Activated naive CD4-positive, alpha-beta T cell treated with anti-CD3 and anti-CD28 coated beads, Interleukin-2, amount 10 ng/mL, durations not matched to agents 7 days and 5 days (primary cell): ENCODE data around the gene AKT3.

Experiments used
- CTCF ChIA-PET: fragments of 350-600 bp; sonication (Branson Sonifier 250); formaldehyde crosslinking; loops from one replicate; lab custom pipeline; 2021; ENCODE audit warnings: antibody characterized with exemption; lab: Charles Lee
- DNase-seq: peaks from one replicate; pipeline ENCODE4 v3.0.0-alpha.2; 2020
- H3K27ac Mint-ChIP-seq: one replicate; pipeline ENCODE4 v1.8.0; 2021; ENCODE audit warnings: mild to moderate bottlenecking, moderate library complexity, mixed read lengths
- H3K27me3 Mint-ChIP-seq: one replicate; pipeline ENCODE4 v1.8.0; 2021; ENCODE audit warnings: mild to moderate bottlenecking, mixed read lengths
- H3K36me3 Mint-ChIP-seq: one replicate; pipeline ENCODE4 v1.8.0; 2021; ENCODE audit warnings: mixed read lengths
- H3K4me1 Mint-ChIP-seq: one replicate; pipeline ENCODE4 v1.8.0; 2021; ENCODE audit warnings: mixed read lengths
- H3K4me3 Mint-ChIP-seq: one replicate; pipeline ENCODE4 v1.8.0; 2021; ENCODE audit warnings: mild to moderate bottlenecking, moderate library complexity, mixed read lengths
- H3K9me3 Mint-ChIP-seq: one replicate; pipeline ENCODE4 v1.8.0; 2021; ENCODE audit warnings: mixed read lengths

Gene AKT3

GRCh38 chr1:243507672-243508302, 342.3 kb downstream of the AKT3 start:
- H3K4me3 Mint-ChIP-seq = no peak overlapping the region
- peaks cover 7% of the 10 kb centered on the region for H3K36me3 Mint-ChIP-seq
- no peak overlapping the region for H3K27ac Mint-ChIP-seq
- H3K9me3 Mint-ChIP-seq = no peaks in the 10 kb centered on the region
- DNase-seq = no peak
- CTCF ChIA-PET = no interaction called here
- peaks cover 19% of the 10 kb centered on the region for H3K4me1 Mint-ChIP-seq
- H3K27me3 Mint-ChIP-seq = no peaks in the 10 kb centered on the region

DNA sequence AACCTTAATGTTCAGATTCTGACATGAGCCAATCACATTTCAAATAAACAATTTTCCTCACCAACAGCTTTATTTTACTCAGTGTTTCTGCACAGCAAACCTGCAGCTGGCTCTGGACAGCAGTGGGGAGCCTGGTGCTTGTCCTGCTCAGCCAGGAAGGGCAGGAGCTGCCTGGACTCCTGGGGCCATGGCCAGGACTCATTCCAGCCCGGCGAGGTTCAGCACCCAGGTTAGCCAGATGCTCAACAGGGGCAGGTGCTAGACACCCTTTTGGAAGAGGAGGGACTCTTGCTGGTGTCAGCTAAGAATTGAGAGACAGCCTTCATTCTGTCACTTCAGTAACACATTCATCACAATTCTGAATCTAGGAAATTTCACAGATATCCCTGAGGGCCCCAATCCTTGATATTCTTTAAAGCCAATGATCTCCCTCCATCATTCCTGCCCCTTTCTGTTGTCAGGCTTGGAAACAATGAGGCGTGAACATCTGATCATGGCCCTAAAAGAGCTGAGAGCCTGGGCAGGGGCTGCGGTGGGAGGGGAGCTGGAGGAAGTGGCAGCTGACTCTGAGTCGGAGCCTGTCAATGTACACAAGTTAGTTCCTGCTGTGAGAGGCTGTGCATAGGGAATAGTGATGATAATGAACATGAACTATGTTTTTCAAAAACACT, 342.9 kb downstream of the AKT3 start:
- H3K4me3 Mint-ChIP-seq = no peak overlapping the region
- no peaks in the 10 kb centered on the region for H3K9me3 Mint-ChIP-seq
- DNase-seq = no peak
- peaks cover 19% of the 10 kb centered on the region for H3K4me1 Mint-ChIP-seq
- H3K27ac Mint-ChIP-seq = no peak overlapping the region
- CTCF ChIA-PET = no interaction called here
- H3K27me3 Mint-ChIP-seq = no peaks in the 10 kb centered on the region
- H3K36me3 Mint-ChIP-seq = peaks cover 12% of the 10 kb centered on the region

GRCh38 chr1:243505986-243506689, 343.9 kb downstream of the AKT3 start:
- peaks cover 19% of the 10 kb centered on the region for H3K4me1 Mint-ChIP-seq
- H3K27ac Mint-ChIP-seq = no peak overlapping the region
- no peak for DNase-seq
- no peaks in the 10 kb centered on the region for H3K9me3 Mint-ChIP-seq
- H3K36me3 Mint-ChIP-seq = peaks cover 8% of the 10 kb centered on the region
- H3K27me3 Mint-ChIP-seq = no peaks in the 10 kb centered on the region
- no peak overlapping the region for H3K4me3 Mint-ChIP-seq
- CTCF ChIA-PET = no interaction called here

GRCh38 chr1:243503155-243503554, 346.9 kb downstream of the AKT3 start:
- Mint-ChIP-seq H3K27ac (no peak overlapping the region), H3K27me3 (no peaks in the 10 kb centered on the region), H3K9me3 (no peaks in the 10 kb centered on the region)

GRCh38 chr1:243501002-243501401, 349.0 kb downstream of the AKT3 start:
- H3K36me3 Mint-ChIP-seq = peaks cover 14% of the 10 kb centered on the region
- no peak for DNase-seq
- no peaks in the 10 kb centered on the region for H3K9me3 Mint-ChIP-seq
- H3K27ac Mint-ChIP-seq = no peak overlapping the region
- CTCF ChIA-PET = interaction anchor here (1.0 kb wide), 1 partner anchor 77 kb away, joined by 3 read pairs; no protein-coding TSS in a partner anchor
- no peak overlapping the region for H3K4me3 Mint-ChIP-seq
- H3K27me3 Mint-ChIP-seq = no peaks in the 10 kb centered on the region
- H3K4me1 Mint-ChIP-seq = no peaks in the 10 kb centered on the region

More at GRCh38 chr1:243503155-243503554, 346.9 kb downstream of the AKT3 start:
- H3K4me1 Mint-ChIP-seq = peaks cover 7% of the 10 kb centered on the region
- H3K36me3 Mint-ChIP-seq = peaks cover 8% of the 10 kb centered on the region
- no peak for DNase-seq
- H3K4me3 Mint-ChIP-seq = no peak overlapping the region
- CTCF ChIA-PET = no interaction called here

DNA sequence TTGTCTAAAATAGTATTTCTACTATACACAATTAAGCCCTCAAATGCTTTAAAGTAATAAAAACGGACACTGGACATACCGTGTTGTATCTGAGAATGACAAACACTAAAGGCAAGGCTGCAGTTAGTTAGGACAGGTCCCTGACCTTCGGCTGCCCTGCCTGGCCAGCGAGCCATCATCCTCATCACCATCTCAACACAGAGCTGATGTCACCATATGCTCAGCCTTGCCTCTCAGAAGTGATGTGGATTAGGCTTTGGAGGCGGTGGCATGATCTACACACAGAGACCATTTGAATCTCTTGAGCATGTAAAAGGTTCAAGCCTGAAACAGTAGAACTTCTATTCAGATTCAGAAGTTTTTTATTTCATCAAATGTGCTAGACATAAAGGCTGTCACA, 349.5 kb downstream of the AKT3 start:
- no peaks in the 10 kb centered on the region for H3K27me3 Mint-ChIP-seq
- peaks cover 14% of the 10 kb centered on the region for H3K36me3 Mint-ChIP-seq
- CTCF ChIA-PET = interaction anchor here (1.0 kb wide), 1 partner anchor 78 kb away, joined by 3 read pairs; no protein-coding TSS in a partner anchor
- no peak overlapping the region for H3K27ac Mint-ChIP-seq
- H3K4me1 Mint-ChIP-seq = no peaks in the 10 kb centered on the region
- no peak overlapping the region for H3K4me3 Mint-ChIP-seq
- H3K9me3 Mint-ChIP-seq = no peaks in the 10 kb centered on the region
- DNase-seq = no peak

- CTCF ChIA-PET = interaction anchor here (1.0 kb wide), 1 partner anchor 452 kb away, joined by 3 read pairs; no protein-coding TSS in a partner anchor
- DNase-seq = no peak
- no peaks in the 10 kb centered on the region for H3K4me1 Mint-ChIP-seq
- peaks cover 10% of the 10 kb centered on the region for H3K36me3 Mint-ChIP-seq
- no peak overlapping the region for H3K27ac Mint-ChIP-seq
- no peak overlapping the region for H3K4me3 Mint-ChIP-seq
- H3K9me3 Mint-ChIP-seq = no peaks in the 10 kb centered on the region
- no peaks in the 10 kb centered on the region for H3K27me3 Mint-ChIP-seq
Observed at GRCh38 chr1:243499711-243500110, 350.3 kb downstream of the AKT3 start.

DNA sequence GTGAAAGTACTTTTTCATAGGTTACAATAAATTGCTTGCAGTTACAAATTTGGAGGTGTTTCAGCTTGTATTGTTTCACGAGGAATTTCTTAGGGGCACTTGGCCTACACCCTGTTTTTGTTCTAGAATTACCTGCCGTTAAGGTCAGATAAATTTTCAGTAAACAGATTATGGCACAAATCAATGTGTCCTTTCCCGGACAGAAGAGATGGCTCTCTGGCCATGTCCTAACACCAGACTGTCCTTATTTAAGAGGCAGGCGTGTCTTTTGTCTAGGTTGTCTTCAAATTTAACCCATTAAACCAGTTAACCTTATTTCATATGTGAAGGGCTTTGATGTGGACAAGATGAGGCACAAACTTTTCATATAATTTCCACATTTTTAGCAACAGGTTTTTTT, 350.8 kb downstream of the AKT3 start:
- Mint-ChIP-seq H3K4me1 (no peaks in the 10 kb centered on the region), H3K4me3 (no peak overlapping the region), H3K9me3 (no peaks in the 10 kb centered on the region), H3K36me3 (peaks cover 10% of the 10 kb centered on the region), H3K27ac (no peak overlapping the region), H3K27me3 (no peaks in the 10 kb centered on the region)
- DNase-seq = no peak
- CTCF ChIA-PET = interaction anchor here (1.0 kb wide), 1 partner anchor 452 kb away, joined by 3 read pairs; no protein-coding TSS in a partner anchor

GRCh38 chr1:243497939-243498681, 351.9 kb downstream of the AKT3 start:
- no peak overlapping the region for H3K27ac Mint-ChIP-seq
- no peaks in the 10 kb centered on the region for H3K9me3 Mint-ChIP-seq
- peaks cover 10% of the 10 kb centered on the region for H3K36me3 Mint-ChIP-seq
- DNase-seq = no peak
- H3K4me1 Mint-ChIP-seq = no peaks in the 10 kb centered on the region
- H3K4me3 Mint-ChIP-seq = no peak overlapping the region
- CTCF ChIA-PET = no interaction called here
- no peaks in the 10 kb centered on the region for H3K27me3 Mint-ChIP-seq

- no peak for DNase-seq
- CTCF ChIA-PET = no interaction called here
- H3K27ac Mint-ChIP-seq = no peak overlapping the region
- H3K4me1 Mint-ChIP-seq = no peaks in the 10 kb centered on the region
- no peaks in the 10 kb centered on the region for H3K9me3 Mint-ChIP-seq
- peaks cover 6% of the 10 kb centered on the region for H3K36me3 Mint-ChIP-seq
- H3K27me3 Mint-ChIP-seq = no peaks in the 10 kb centered on the region
- H3K4me3 Mint-ChIP-seq = no peak overlapping the region
Observed at GRCh38 chr1:243496806-243497205, 353.2 kb downstream of the AKT3 start.

DNA sequence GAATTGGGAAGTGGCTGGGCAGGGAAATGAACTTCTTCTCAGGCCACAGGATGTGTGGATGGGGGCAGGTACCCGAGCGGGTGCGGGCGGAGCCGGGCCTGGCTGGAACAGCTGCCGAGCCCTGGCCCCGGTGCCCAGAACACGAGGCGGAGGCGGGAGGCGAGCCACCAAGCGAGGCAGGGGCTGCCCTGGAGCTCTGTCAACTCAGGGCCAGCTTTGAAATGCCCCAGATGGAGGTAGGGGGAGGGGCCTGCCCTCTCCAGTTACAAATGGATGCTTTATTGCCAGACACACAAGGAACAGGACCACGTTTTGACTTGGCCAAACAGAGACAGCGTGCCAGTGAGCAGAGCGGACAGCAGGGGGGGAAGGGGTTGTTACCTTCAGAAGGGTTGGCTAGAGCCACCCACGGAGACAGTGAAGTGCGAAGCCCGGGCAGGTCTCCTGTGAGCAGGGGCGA, 353.8 kb downstream of the AKT3 start:
- Mint-ChIP-seq H3K27ac (no peak overlapping the region), H3K9me3 (no peaks in the 10 kb centered on the region), H3K36me3 (peaks cover 6% of the 10 kb centered on the region), H3K4me3 (no peak overlapping the region), H3K27me3 (no peaks in the 10 kb centered on the region), H3K4me1 (no peaks in the 10 kb centered on the region)
- CTCF ChIA-PET = no interaction called here
- DNase-seq = no peak

GRCh38 chr1:243495442-243496186, 354.4 kb downstream of the AKT3 start:
- Mint-ChIP-seq H3K36me3 (peaks cover 6% of the 10 kb centered on the region), H3K4me1 (no peaks in the 10 kb centered on the region), H3K27ac (no peak overlapping the region), H3K27me3 (no peaks in the 10 kb centered on the region), H3K4me3 (no peak overlapping the region), H3K9me3 (no peaks in the 10 kb centered on the region)
- no peak for DNase-seq
- CTCF ChIA-PET = no interaction called here

DNA sequence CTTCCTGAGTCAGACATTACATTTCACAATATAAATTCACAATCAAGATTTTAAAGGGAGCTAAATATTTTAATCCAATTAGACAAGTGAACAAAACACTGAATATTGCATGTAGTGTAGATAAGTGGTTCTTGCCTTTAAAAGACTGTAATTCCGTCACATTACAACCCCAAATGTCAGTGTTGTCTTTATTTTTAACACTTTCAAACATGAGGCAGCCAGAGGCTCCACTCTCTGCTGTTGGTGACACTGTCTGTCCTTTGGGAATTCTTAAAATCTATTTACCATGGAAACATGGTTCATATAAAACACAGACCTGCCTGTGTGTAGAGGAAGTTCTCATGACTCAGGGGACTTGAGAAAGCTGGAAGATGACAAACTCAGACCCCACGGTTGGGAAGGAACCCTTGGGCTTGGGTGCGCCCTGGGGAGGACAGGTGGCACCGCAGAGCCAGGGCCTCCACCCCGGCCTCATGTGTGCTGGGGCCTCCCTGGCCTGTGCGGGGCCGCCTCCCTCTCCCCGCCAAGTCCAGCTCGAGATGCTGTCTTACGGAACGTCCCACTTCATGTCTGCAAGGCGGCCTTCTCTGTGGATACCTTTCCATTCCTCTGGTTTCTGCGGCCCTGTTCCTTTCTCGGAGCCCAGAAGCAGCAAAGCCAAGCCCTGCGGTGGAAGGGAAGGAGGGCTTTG, 355.2 kb downstream of the AKT3 start:
- Mint-ChIP-seq H3K4me1 (no peaks in the 10 kb centered on the region), H3K4me3 (no peak overlapping the region), H3K36me3 (peaks cover 6% of the 10 kb centered on the region), H3K9me3 (no peaks in the 10 kb centered on the region), H3K27me3 (no peaks in the 10 kb centered on the region), H3K27ac (no peak overlapping the region)
- CTCF ChIA-PET = no interaction called here
- no peak for DNase-seq
